HepG2 (cell line): ENCODE measurements around the gene NLGN2. TPM values are rescaled to one million over a fixed set of nuclear protein-coding genes. Genes with fewer than 3 reads are reported as not detected.

Experiments used
- polyA plus RNA-seq, 8 experiments: library from polyadenylated mRNA; depleted of rRNA in 3 of 8; stranded (reverse) in 7 of 8; unstranded in 1 of 8; fragments of >200 nt; fragmentation: Illumina TruSeq in 4 of 8; extraction: Trizol in 4 of 8; gene quantifications; 2 replicates each; pipeline versions ENCODE4 v1.2.1 to v1.2.3, GENCODE V29; 2011 to 2016; ENCODE audit warnings: low read depth in 4 of 8, missing spikeins in 1 of 8, mixed read lengths in 1 of 8; ENCODE audit not compliant: insufficient read depth in 1 of 8
- total RNA-seq, 5 experiments: library from RNA; depleted of rRNA; stranded (reverse); fragments of >200 nt; fragmentation: Illumina TruSeq; extraction: Trizol; gene quantifications; 2 replicates each; pipeline ENCODE4 v1.2.3, GENCODE V29; 2016; ENCODE audit warnings: low read depth in 1 of 5

Gene NLGN2
- total and polyA plus RNA-seq, 2 of the 13 experiments (the other 11 are each of a cell fraction or from before 2014, with no cell fraction given) = 1.9 to 11.0 TPM

Other genes with a start within 250 kb of the NLGN2 start
Only the 30 nearest of the 39 such genes appear.
- gene DVL2, start 173.3 kb upstream of the NLGN2 start, total RNA-seq (2016; rRNA removed; fragmentation: Illumina TruSeq; extraction: Trizol) = 27.2 and 38.2 TPM in 2 replicates
- 5.7 and 7.0 TPM in 2 replicates for gene DVL2, start 173.3 kb upstream of the NLGN2 start, polyA plus RNA-seq (2011; rRNA removed)
- 33.2 and 37.5 TPM in 2 replicates for gene PHF23, start 168.4 kb upstream of the NLGN2 start, total RNA-seq (2016; rRNA removed; fragmentation: Illumina TruSeq; extraction: Trizol)
- 27.6 and 30.9 TPM in 2 replicates for gene PHF23, start 168.4 kb upstream of the NLGN2 start, polyA plus RNA-seq (2011; rRNA removed)
- gene GABARAP, start 165.4 kb upstream of the NLGN2 start, total RNA-seq (2016; rRNA removed; fragmentation: Illumina TruSeq; extraction: Trizol) = 161 and 239 TPM in 2 replicates
- gene GABARAP, start 165.4 kb upstream of the NLGN2 start, polyA plus RNA-seq (2011; rRNA removed) = 274 and 310 TPM in 2 replicates
- gene CTDNEP1, start 156.1 kb upstream of the NLGN2 start, total RNA-seq (2016; rRNA removed; fragmentation: Illumina TruSeq; extraction: Trizol) = 19.8 and 32.0 TPM in 2 replicates
- 118 and 126 TPM in 2 replicates for gene CTDNEP1, start 156.1 kb upstream of the NLGN2 start, polyA plus RNA-seq (2011; rRNA removed)
- gene ELP5, start 155.6 kb upstream of the NLGN2 start, total RNA-seq (2016; rRNA removed; fragmentation: Illumina TruSeq; extraction: Trizol) = 68.0 and 69.8 TPM in 2 replicates
- gene ELP5, start 155.6 kb upstream of the NLGN2 start, polyA plus RNA-seq (2011; rRNA removed) = 67.6 and 75.4 TPM in 2 replicates
- not detected in 2 replicates for gene CLDN7, start 145.4 kb upstream of the NLGN2 start, total RNA-seq (2016; rRNA removed; fragmentation: Illumina TruSeq; extraction: Trizol)
- gene CLDN7, start 145.4 kb upstream of the NLGN2 start, polyA plus RNA-seq (2011; rRNA removed) = not detected in 2 replicates
- 2.6 and 5.8 TPM in 2 replicates for gene SLC2A4, start 126.1 kb upstream of the NLGN2 start, total RNA-seq (2016; rRNA removed; fragmentation: Illumina TruSeq; extraction: Trizol)
- 4.9 and 6.3 TPM in 2 replicates for gene SLC2A4, start 126.1 kb upstream of the NLGN2 start, polyA plus RNA-seq (2011; rRNA removed)
- 0.22 TPM in 1 of 2 replicates, not detected in the other for gene YBX2, start 113.2 kb upstream of the NLGN2 start, total RNA-seq (2016; rRNA removed; fragmentation: Illumina TruSeq; extraction: Trizol)
- gene YBX2, start 113.2 kb upstream of the NLGN2 start, polyA plus RNA-seq (2011; rRNA removed) = 0.12 TPM in 2 replicates
- 319 and 367 TPM in 2 replicates for gene EIF5A, start 100.2 kb upstream of the NLGN2 start, total RNA-seq (2016; rRNA removed; fragmentation: Illumina TruSeq; extraction: Trizol)
- gene EIF5A, start 100.2 kb upstream of the NLGN2 start, polyA plus RNA-seq (2011; rRNA removed) = 280 and 337 TPM in 2 replicates
- 43.8 and 58.0 TPM in 2 replicates for gene GPS2, start 92.5 kb upstream of the NLGN2 start, total RNA-seq (2016; rRNA removed; fragmentation: Illumina TruSeq; extraction: Trizol)
- 48.0 and 59.4 TPM in 2 replicates for gene GPS2, start 92.5 kb upstream of the NLGN2 start, polyA plus RNA-seq (2011; rRNA removed)
- 6.7 and 15.7 TPM in 2 replicates for gene NEURL4, start 78.5 kb upstream of the NLGN2 start, total RNA-seq (2016; rRNA removed; fragmentation: Illumina TruSeq; extraction: Trizol)
- 14.8 and 15.3 TPM in 2 replicates for gene NEURL4, start 78.5 kb upstream of the NLGN2 start, polyA plus RNA-seq (2011; rRNA removed)
- 1.3 TPM in 1 of 2 replicates, not detected in the other for gene ACAP1, start 71.3 kb upstream of the NLGN2 start, total RNA-seq (2016; rRNA removed; fragmentation: Illumina TruSeq; extraction: Trizol)
- gene ACAP1, start 71.3 kb upstream of the NLGN2 start, polyA plus RNA-seq (2011; rRNA removed) = 2.5 and 3.1 TPM in 2 replicates
- 1.3 and 1.6 TPM in 2 replicates for gene KCTD11, start 55.7 kb upstream of the NLGN2 start, total RNA-seq (2016; rRNA removed; fragmentation: Illumina TruSeq; extraction: Trizol)
- gene KCTD11, start 55.7 kb upstream of the NLGN2 start, polyA plus RNA-seq (2011; rRNA removed) = 2.6 and 3.1 TPM in 2 replicates
- gene TMEM95, start 52.7 kb upstream of the NLGN2 start, total RNA-seq (2016; rRNA removed; fragmentation: Illumina TruSeq; extraction: Trizol) = not detected in 2 replicates
- not detected in 2 replicates for gene TMEM95, start 52.7 kb upstream of the NLGN2 start, polyA plus RNA-seq (2011; rRNA removed)
- 1.7 and 2.0 TPM in 2 replicates for gene TNK1, start 26.8 kb upstream of the NLGN2 start, total RNA-seq (2016; rRNA removed; fragmentation: Illumina TruSeq; extraction: Trizol)
- 3.5 and 3.7 TPM in 2 replicates for gene TNK1, start 26.8 kb upstream of the NLGN2 start, polyA plus RNA-seq (2011; rRNA removed)
- 5.6 and 6.0 TPM in 2 replicates for gene PLSCR3, start 13.3 kb upstream of the NLGN2 start, total RNA-seq (2016; rRNA removed; fragmentation: Illumina TruSeq; extraction: Trizol)
- gene PLSCR3, start 13.3 kb upstream of the NLGN2 start, polyA plus RNA-seq (2011; rRNA removed) = 6.1 and 6.2 TPM in 2 replicates
- 231 and 246 TPM in 2 replicates for gene TMEM256, start 3.7 kb upstream of the NLGN2 start, total RNA-seq (2016; rRNA removed; fragmentation: Illumina TruSeq; extraction: Trizol)
- 240 and 252 TPM in 2 replicates for gene TMEM256, start 3.7 kb upstream of the NLGN2 start, polyA plus RNA-seq (2011; rRNA removed)
- gene SPEM1, start 12.5 kb downstream of the NLGN2 start, total RNA-seq (2016; rRNA removed; fragmentation: Illumina TruSeq; extraction: Trizol) = not detected in 2 replicates
- not detected in 2 replicates for gene SPEM1, start 12.5 kb downstream of the NLGN2 start, polyA plus RNA-seq (2011; rRNA removed)
- gene SPEM2, start 17.8 kb downstream of the NLGN2 start, total RNA-seq (2016; rRNA removed; fragmentation: Illumina TruSeq; extraction: Trizol) = not detected in 2 replicates
- gene SPEM2, start 17.8 kb downstream of the NLGN2 start, polyA plus RNA-seq (2011; rRNA removed) = not detected in 2 replicates
- not detected in 2 replicates for gene SPEM3, start 21.0 kb downstream of the NLGN2 start, total RNA-seq (2016; rRNA removed; fragmentation: Illumina TruSeq; extraction: Trizol)
- not detected in 2 replicates for gene SPEM3, start 21.0 kb downstream of the NLGN2 start, polyA plus RNA-seq (2011; rRNA removed)
- gene TMEM102, start 27.6 kb downstream of the NLGN2 start, total RNA-seq (2016; rRNA removed; fragmentation: Illumina TruSeq; extraction: Trizol) = 2.0 and 3.1 TPM in 2 replicates
- gene TMEM102, start 27.6 kb downstream of the NLGN2 start, polyA plus RNA-seq (2011; rRNA removed) = 1.6 and 2.8 TPM in 2 replicates
- gene FGF11, start 31.7 kb downstream of the NLGN2 start, total RNA-seq (2016; rRNA removed; fragmentation: Illumina TruSeq; extraction: Trizol) = 0.20 and 0.55 TPM in 2 replicates
- gene FGF11, start 31.7 kb downstream of the NLGN2 start, polyA plus RNA-seq (2011; rRNA removed) = 7.0 and 7.6 TPM in 2 replicates
- gene CHRNB1, start 37.2 kb downstream of the NLGN2 start, total RNA-seq (2016; rRNA removed; fragmentation: Illumina TruSeq; extraction: Trizol) = 3.6 and 5.4 TPM in 2 replicates
- gene CHRNB1, start 37.2 kb downstream of the NLGN2 start, polyA plus RNA-seq (2011; rRNA removed) = 33.7 and 39.6 TPM in 2 replicates
- gene ZBTB4, start 71.8 kb downstream of the NLGN2 start, total RNA-seq (2016; rRNA removed; fragmentation: Illumina TruSeq; extraction: Trizol) = 3.3 and 4.3 TPM in 2 replicates
- gene ZBTB4, start 71.8 kb downstream of the NLGN2 start, polyA plus RNA-seq (2011; rRNA removed) = 7.4 and 7.9 TPM in 2 replicates
- 0.07 TPM in 1 of 2 replicates, not detected in the other for gene SLC35G6, start 73.6 kb downstream of the NLGN2 start, total RNA-seq (2016; rRNA removed; fragmentation: Illumina TruSeq; extraction: Trizol)
- 0.04 TPM in 1 of 2 replicates, not detected in the other for gene SLC35G6, start 73.6 kb downstream of the NLGN2 start, polyA plus RNA-seq (2011; rRNA removed)
- 17.8 and 63.2 TPM in 2 replicates for gene POLR2A, start 76.5 kb downstream of the NLGN2 start, total RNA-seq (2016; rRNA removed; fragmentation: Illumina TruSeq; extraction: Trizol)
- gene POLR2A, start 76.5 kb downstream of the NLGN2 start, polyA plus RNA-seq (2011; rRNA removed) = 17.2 and 18.3 TPM in 2 replicates
- gene TNFSF12, start 141.2 kb downstream of the NLGN2 start, total RNA-seq (2016; rRNA removed; fragmentation: Illumina TruSeq; extraction: Trizol) = 0.73 and 0.93 TPM in 2 replicates
- 6.3 and 7.2 TPM in 2 replicates for gene TNFSF12, start 141.2 kb downstream of the NLGN2 start, polyA plus RNA-seq (2011; rRNA removed)
- gene TNFSF13, start 150.9 kb downstream of the NLGN2 start, total RNA-seq (2016; rRNA removed; fragmentation: Illumina TruSeq; extraction: Trizol) = 1.7 and 2.5 TPM in 2 replicates
- 3.3 TPM in 2 replicates for gene TNFSF13, start 150.9 kb downstream of the NLGN2 start, polyA plus RNA-seq (2011; rRNA removed)
- 64.5 and 75.4 TPM in 2 replicates for gene SENP3, start 154.1 kb downstream of the NLGN2 start, total RNA-seq (2016; rRNA removed; fragmentation: Illumina TruSeq; extraction: Trizol)
- gene SENP3, start 154.1 kb downstream of the NLGN2 start, polyA plus RNA-seq (2011; rRNA removed) = 55.8 and 57.3 TPM in 2 replicates
- 4.1 and 10.3 TPM in 2 replicates for gene CD68, start 171.8 kb downstream of the NLGN2 start, total RNA-seq (2016; rRNA removed; fragmentation: Illumina TruSeq; extraction: Trizol)
- 104 and 124 TPM in 2 replicates for gene CD68, start 171.8 kb downstream of the NLGN2 start, polyA plus RNA-seq (2011; rRNA removed)